GM23338 (cell line): ENCODE results near the gene COX10. TPM values are rescaled to one million over a fixed set of nuclear protein-coding genes. Genes with fewer than 3 reads are reported as not detected.

Experiments used
- ATAC-seq: fragments of 200-7000 bp; cut with Tn5 transposase; 3 replicates; pipeline ENCODE4 v1.9.1; 2020
- DNase-seq: peaks from one replicate; pipeline ENCODE4 v3.0.0-alpha.2; 2015; ENCODE audit warnings: low spot score
- H2AFZ ChIP-seq: fragments of 200-600 bp; sonication (generic); 2 replicates; pipeline ENCODE4 v1.8.0; 2016; ENCODE audit warnings: antibody characterized with exemption, mild to moderate bottlenecking, moderate library complexity
- H3F3A ChIP-seq: fragments of 200-600 bp; sonication (generic); replicated peaks from 2 replicates; pipeline ENCODE4 v1.8.0; 2017; ENCODE audit warnings: antibody characterized with exemption, mixed run types, low read depth
- H3K27ac ChIP-seq: fragments of 200-600 bp; sonication (generic); 2 replicates; pipeline ENCODE4 v1.6.1; 2016; ENCODE audit warnings: low read depth
- H3K27me3 ChIP-seq: fragments of 200-600 bp; sonication (generic); 2 replicates; pipeline ENCODE4 v1.8.0; 2016; ENCODE audit warnings: mild to moderate bottlenecking, mixed run types, moderate library complexity; ENCODE audit not compliant: insufficient read depth
- H3K36me3 ChIP-seq: fragments of 200-600 bp; sonication (generic); 2 replicates; pipeline ENCODE4 v1.8.0; 2016; ENCODE audit warnings: mild to moderate bottlenecking; ENCODE audit not compliant: insufficient read depth
- H3K4me1 ChIP-seq: fragments of 200-600 bp; sonication (generic); 2 replicates; pipeline ENCODE4 v1.8.0; 2016; ENCODE audit warnings: mild to moderate bottlenecking, moderate library complexity; ENCODE audit not compliant: insufficient read depth
- H3K4me2 ChIP-seq: fragments of 200-600 bp; sonication (generic); 2 replicates; pipeline ENCODE4 v1.7.1; 2017; ENCODE audit warnings: mixed run types
- H3K4me3 ChIP-seq: fragments of 200-600 bp; sonication (generic); 2 replicates; pipeline ENCODE4 v1.6.1; 2016; ENCODE audit warnings: mixed run types
- H3K79me2 ChIP-seq: fragments of 200-600 bp; sonication (generic); replicated peaks from 2 replicates; pipeline ENCODE4 v1.8.0; 2017; ENCODE audit warnings: mild to moderate bottlenecking; ENCODE audit not compliant: insufficient read depth
- H3K9me2 ChIP-seq: fragments of 200-600 bp; sonication (generic); 2 replicates; pipeline ENCODE4 v1.8.0; 2017; ENCODE audit not compliant: insufficient read depth
- H4K20me1 ChIP-seq: fragments of 200-600 bp; sonication (generic); replicated peaks from 2 replicates; pipeline ENCODE4 v1.8.0; 2017; ENCODE audit warnings: mild to moderate bottlenecking; ENCODE audit not compliant: insufficient read depth
- H3K27ac Mint-ChIP-seq: 2 replicates; pipeline ENCODE4 v1.8.0; 2020; ENCODE audit warnings: inconsistent platforms, mild to moderate bottlenecking, moderate library complexity, mixed read lengths
- H3K27me3 Mint-ChIP-seq: 3 replicates; pipeline ENCODE4 v1.8.0; 2022; ENCODE audit warnings: low read depth, mild to moderate bottlenecking, moderate library complexity, mixed read lengths, inconsistent platforms; ENCODE audit not compliant: insufficient read depth, poor library complexity
- H3K36me3 Mint-ChIP-seq: 3 replicates; pipeline ENCODE4 v1.8.0; 2021; ENCODE audit warnings: low read depth, mild to moderate bottlenecking, inconsistent platforms, moderate library complexity, mixed read lengths
- H3K4me1 Mint-ChIP-seq: 3 replicates; pipeline ENCODE4 v1.8.0; 2020; ENCODE audit warnings: mild to moderate bottlenecking, inconsistent platforms, mixed read lengths
- H3K4me3 Mint-ChIP-seq: 3 replicates; pipeline ENCODE4 v1.8.0; 2021; ENCODE audit warnings: moderate library complexity, mild to moderate bottlenecking, inconsistent platforms, mixed read lengths
- H3K9me3 Mint-ChIP-seq: 3 replicates; pipeline ENCODE4 v1.8.0; 2020; ENCODE audit warnings: moderate library complexity, mild to moderate bottlenecking, inconsistent platforms, mixed read lengths
- CREB1 ChIP-seq: fragments of 250-450 bp; sonication (Bioruptor Pico); IDR thresholded peaks from 2 replicates; pipeline ENCODE4 v1.5.0; 2020; ENCODE audit warnings: low read depth, mild to moderate bottlenecking, moderate library complexity
- CTCF ChIP-seq, 2 experiments: fragments of 200-600 bp in 1 of 2; sonication (generic) in 1 of 2; conservative IDR thresholded peaks; 2 replicates each; pipeline versions ENCODE4 v1.5.1 to v1.6.1; 2016 to 2017; ENCODE audit warnings: antibody characterized with exemption in 2 of 2, low read depth in 2 of 2, mild to moderate bottlenecking in 2 of 2, moderate library complexity in 1 of 2
- EZH2 ChIP-seq: fragments of 200-600 bp; sonication (generic); IDR thresholded peaks from one replicate; pipeline ENCODE4 v1.8.0; 2017; ENCODE audit warnings: antibody characterized with exemption, mild to moderate bottlenecking, low read depth; ENCODE audit not compliant: unreplicated experiment
- NANOG ChIP-seq: IDR thresholded peaks from 2 replicates; pipeline ENCODE4 v1.6.1; 2016; ENCODE audit warnings: antibody characterized with exemption, borderline replicate concordance
- ZNF462 ChIP-seq: fragments of 250-450 bp; sonication (Bioruptor Pico); IDR thresholded peaks from 2 replicates; pipeline ENCODE4 v1.5.0; 2020; ENCODE audit warnings: mild to moderate bottlenecking, moderate library complexity
- polyA plus RNA-seq: library from polyadenylated mRNA; unstranded; fragments of >200 nt; fragmentation: Nextera tagmentation; extraction: Ambion mirVana; gene quantifications from 2 replicates; pipeline ENCODE4 v1.2.1, GENCODE V29; 2016
- total RNA-seq: library from RNA; depleted of rRNA; stranded (reverse); fragments of >200 nt; shearing (Covaris generic); gene quantifications from 2 replicates; pipeline ENCODE4 v1.2.3, GENCODE V29; 2014
- TF ChIP-seq, protein P1 (sequence below): IDR thresholded peaks from 2 replicates; pipeline ENCODE4 v1.6.1; 2016; ENCODE audit warnings: antibody characterized with exemption

COX10 gene
- total and polyA plus RNA-seq, 2 experiments from 2014 or later = 25.7 to 46.6 TPM

DNA sequence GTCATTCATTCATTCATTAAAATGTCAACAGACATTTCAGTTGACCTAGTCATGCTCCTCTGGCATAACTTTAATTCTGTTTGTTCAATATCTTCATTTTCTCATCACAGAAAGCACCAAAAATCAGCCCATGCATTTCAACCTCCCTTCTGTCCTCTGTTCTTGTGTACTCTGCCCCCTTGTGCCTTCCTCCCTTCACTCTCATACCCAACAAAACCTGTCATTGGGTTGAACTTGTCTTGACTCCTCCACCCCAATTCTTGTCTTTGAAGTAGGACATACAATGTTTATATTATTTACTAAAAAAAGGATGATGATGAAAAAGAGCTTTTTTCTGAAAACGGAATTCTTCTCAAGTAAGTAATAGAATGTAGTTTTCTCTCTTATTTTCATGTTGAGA is 43.8 kb downstream of the COX10 start:
- H3K36me3 Mint-ChIP-seq = no peaks in the 10 kb centered on the region
- peaks cover 25% of the 10 kb centered on the region for H3K4me1 Mint-ChIP-seq
- Histone ChIP-seq H4K20me1 (no peaks in the 10 kb centered on the region), H3K9me2 (no peaks in the 10 kb centered on the region), H3K4me2 (no peak overlapping the region), H3K27me3 (no peaks in the 10 kb centered on the region), H3K4me1 (peaks cover 15% of the 10 kb centered on the region), H3K79me2 (peaks cover 32% of the 10 kb centered on the region), H3K27ac (no peak overlapping the region), H3K4me3 (no peak overlapping the region), H2AFZ (no peak overlapping the region), H3F3A (no peaks in the 10 kb centered on the region), H3K36me3 (no peaks in the 10 kb centered on the region)
- H3K4me3 Mint-ChIP-seq = no peak overlapping the region
- ATAC-seq (peak; percentile 31; the same call in 2 of the 3 replicates), DNase-seq (no peak)
- no peak for TF ChIP-seq ZNF462 (CRISPR knock-in tag)
- no peak for TF ChIP-seq CREB1
- peak; percentile 30 to 43 for TF ChIP-seq CTCF (conservative IDR thresholded peaks at IDR 0.05; ENCODE audit: low read depth in 2 of 2)
- TF ChIP-seq, protein P1, sequence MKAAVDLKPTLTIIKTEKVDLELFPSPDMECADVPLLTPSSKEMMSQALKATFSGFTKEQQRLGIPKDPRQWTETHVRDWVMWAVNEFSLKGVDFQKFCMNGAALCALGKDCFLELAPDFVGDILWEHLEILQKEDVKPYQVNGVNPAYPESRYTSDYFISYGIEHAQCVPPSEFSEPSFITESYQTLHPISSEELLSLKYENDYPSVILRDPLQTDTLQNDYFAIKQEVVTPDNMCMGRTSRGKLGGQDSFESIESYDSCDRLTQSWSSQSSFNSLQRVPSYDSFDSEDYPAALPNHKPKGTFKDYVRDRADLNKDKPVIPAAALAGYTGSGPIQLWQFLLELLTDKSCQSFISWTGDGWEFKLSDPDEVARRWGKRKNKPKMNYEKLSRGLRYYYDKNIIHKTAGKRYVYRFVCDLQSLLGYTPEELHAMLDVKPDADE = no peak
- TF ChIP-seq NANOG = no peak
- TF ChIP-seq EZH2 = no peak
- no peak overlapping the region for H3K27ac Mint-ChIP-seq
- H3K9me3 Mint-ChIP-seq = no peaks in the 10 kb centered on the region
- peaks cover 2% of the 10 kb centered on the region for H3K27me3 Mint-ChIP-seq
